ENCODE results near the gene DDA1. TPM values are rescaled to one million over a fixed set of nuclear protein-coding genes. Genes with fewer than 3 reads are reported as not detected.
A peak's percentile ranks its signal among the peaks of the same experiment; 100 is the strongest.

Gene DDA1
- total and polyA plus RNA-seq, 9 of the 15 experiments (the other 6 are each of a cell fraction or from before 2014, with no cell fraction given): 1.4 to 83.8 (median 33.8) TPM

DNA sequence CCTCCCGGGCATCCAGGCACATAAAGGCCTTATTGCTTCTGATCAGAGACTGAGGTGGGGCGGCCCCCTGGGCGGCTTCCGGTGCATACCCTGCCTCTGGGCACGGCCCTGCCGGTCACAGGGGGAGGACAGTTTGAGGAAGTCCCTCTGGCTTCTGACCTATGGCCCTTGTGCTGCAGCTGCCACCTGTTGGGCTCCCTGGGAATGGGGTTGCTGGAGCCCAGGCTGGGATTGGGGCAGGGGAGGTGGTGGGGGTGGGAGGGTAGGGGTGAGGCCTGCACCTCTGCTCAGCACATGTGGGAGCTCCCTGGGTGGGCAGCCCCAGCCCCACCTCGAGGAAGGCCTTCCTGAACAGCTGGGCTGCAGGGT, 14.6 kb downstream of the DDA1 start:
- Histone ChIP-seq H3K9ac (ENCODE audit: insufficient read depth in 1 of 2, low read depth in 2 of 2, low read length in 2 of 2) (no peak overlapping the region; a peak in 1 of 4 replicates), H3K9me3 (replicated peaks; ENCODE audit: control insufficient read depth, insufficient read depth, low read depth, low read length) (no peaks in the 10 kb centered on the region), H3K4me3 (no peak overlapping the region), H3K27ac (ENCODE audit: extremely low read depth, low read depth, low read length) (no peak overlapping the region), H3K9me1 (ENCODE audit: control insufficient read depth, insufficient read depth, low read length) (peaks cover 4% of the 10 kb centered on the region), H3K4me1 (replicated peaks in 1 of 2; ENCODE audit: control insufficient read depth in 2 of 2, insufficient read depth in 2 of 2, low read length in 2 of 2) (peaks cover 3 to 46% of the 10 kb centered on the region in 2 experiments; a peak in 4 of 5 replicates), H2AFZ (ENCODE audit: low read depth, low read length) (no peak overlapping the region), H3K4me2 (ENCODE audit: insufficient read depth, low read length) (no peak overlapping the region), H4K20me1 (replicated peaks; ENCODE audit: control insufficient read depth, insufficient read depth, low read length) (no peaks in the 10 kb centered on the region; the same call in 1 of the 2 replicates), H3K36me3 (ENCODE audit: control insufficient read depth, insufficient read depth, low read length) (peaks cover 41% of the 10 kb centered on the region), H3K79me2 (ENCODE audit: control insufficient read depth, insufficient read depth, low read length) (no peaks in the 10 kb centered on the region), H3K27me3 (ENCODE audit: control insufficient read depth in 2 of 2, insufficient read depth in 2 of 2, low read length in 2 of 2) (no peaks in the 10 kb centered on the region)
- 57% methylated on average over 5 of the region's 7 CpGs for WGBS (ENCODE audit: insufficient coverage, low coverage, missing lambda C conversion rate)
- in situ Hi-C loops (cut with MboI) (no loop called here), intact Hi-C loops (cut with micrococcal nuclease) (no loop called here)
- DNase-seq (ENCODE audit: extremely low read depth in 1 of 4, low spot score in 3 of 4) (peak in 1 of 4 experiments; percentile 18), ATAC-seq (no peak), FAIRE-seq (no peak)
- CTCF ChIA-PET (ENCODE audit: low intra/inter-chr PET ratio): no interaction called here
- POLR2A ChIA-PET: interaction anchor here (0.7 to 6.9 kb wide), 2 partner anchors 10 to 12 kb away, joined by 3 to 41 read pairs; partner anchors contain the start of gene ANO8
- BruUV-seq (replicated peaks): no TSS peak
- TF ChIP-seq POLR2G (IDR thresholded peaks at IDR 0.05; ENCODE audit: low read depth, low read length): peak; percentile 56; the same call in 1 of the 2 replicates
- TF ChIP-seq SPI1 (IDR thresholded peaks at IDR 0.05; ENCODE audit: borderline replicate concordance, low read depth, low read length): peak; percentile 66; the same call in 1 of the 2 replicates
- no peak for TF ChIP-seq MIER1 (IDR thresholded peaks at IDR 0.05; ENCODE audit: low read depth)
- TF ChIP-seq, protein P1, sequence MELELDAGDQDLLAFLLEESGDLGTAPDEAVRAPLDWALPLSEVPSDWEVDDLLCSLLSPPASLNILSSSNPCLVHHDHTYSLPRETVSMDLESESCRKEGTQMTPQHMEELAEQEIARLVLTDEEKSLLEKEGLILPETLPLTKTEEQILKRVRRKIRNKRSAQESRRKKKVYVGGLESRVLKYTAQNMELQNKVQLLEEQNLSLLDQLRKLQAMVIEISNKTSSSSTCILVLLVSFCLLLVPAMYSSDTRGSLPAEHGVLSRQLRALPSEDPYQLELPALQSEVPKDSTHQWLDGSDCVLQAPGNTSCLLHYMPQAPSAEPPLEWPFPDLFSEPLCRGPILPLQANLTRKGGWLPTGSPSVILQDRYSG (tag; conservative IDR thresholded peaks at IDR 0.05; ENCODE audit: low read depth): no peak
- no peak for TF ChIP-seq XRCC5 (IDR thresholded peaks at IDR 0.05; ENCODE audit: low read depth, low read length)
- no peak for TF ChIP-seq KDM4B (IDR thresholded peaks at IDR 0.05; ENCODE audit: borderline replicate concordance in 2 of 2, low read depth in 1 of 2)
- no peak for TF ChIP-seq ZNF695 (CRISPR knock-in tag; IDR thresholded peaks at IDR 0.05)
- TF ChIP-seq CTCF (IDR thresholded peaks at IDR 0.05 in 2 of 3, conservative IDR thresholded peaks at IDR 0.05 in 1 of 3; ENCODE audit: insufficient read depth in 2 of 3, low read depth in 1 of 3, low read length in 3 of 3): 0 out of 6 replicates have a peak, but pooled peaks of 1 of the 3 experiments have one; percentile 12
- no peak for TF ChIP-seq NONO (IDR thresholded peaks at IDR 0.05; ENCODE audit: low read depth in 2 of 2, low read length in 1 of 2)
- TF ChIP-seq MYNN (IDR thresholded peaks at IDR 0.05): no peak
- no peak for TF ChIP-seq MYNN (CRISPR knock-in tag; IDR thresholded peaks at IDR 0.05)
- no peak for TF ChIP-seq HDAC1 (IDR thresholded peaks at IDR 0.05)
- TF ChIP-seq ZNF277 (CRISPR knock-in tag; IDR thresholded peaks at IDR 0.05; ENCODE audit: borderline replicate concordance): no peak
- no peak for TF ChIP-seq MEF2D (tag; conservative IDR thresholded peaks at IDR 0.05; ENCODE audit: low read depth)
- no peak for TF ChIP-seq ZNF408 (CRISPR knock-in tag; IDR thresholded peaks at IDR 0.05; ENCODE audit: low read depth)
- peak; percentile 52 for TF ChIP-seq CTCFL (IDR thresholded peaks at IDR 0.05; ENCODE audit: borderline replicate concordance, insufficient read depth, low read depth, low read length, poor library complexity, severe bottlenecking)

All from K562 (cell line).